HepG2 (cell line): Measurements from ENCODE around the gene CLTA. TPM values are rescaled to one million over a fixed set of nuclear protein-coding genes. Genes with fewer than 3 reads are reported as not detected.

Experiments
- ATAC-seq: fragments of 200-7000 bp; cut with Tn5 transposase; 3 replicates; pipeline ENCODE4 v1.9.1; 2020; ENCODE audit warnings: mild to moderate bottlenecking, moderate library complexity
- BruUV-seq: library from RNA; stranded (reverse); fragments of 400-500 nt; replicated peaks from 2 replicates; lab custom pipeline; 2021; lab: Mats Ljungman, UMichigan
- CTCF ChIA-PET: fragments of 300-600 bp; formaldehyde crosslinking; extraction: SDS; loops from one replicate; lab custom pipeline; 2021; ENCODE audit warnings: low total read pairs, inconsistent platforms, low intra/inter-chr PET ratio; lab: Yijun Ruan, JAX
- POLR2A ChIA-PET: fragments of 350-600 bp; sonication (Branson Sonifier 250); formaldehyde crosslinking; loops from one replicate; lab custom pipeline; 2020; ENCODE audit warnings: antibody characterized with exemption, inconsistent platforms; lab: Yijun Ruan, JAX
- DNase-seq: peaks from one replicate; pipeline ENCODE4 v3.0.0-alpha.2; 2015; ENCODE audit warnings: low spot score
- FAIRE-seq: peaks from 3 replicates; lab custom pipeline; 2011; peaks lifted over from hg19 to GRCh38; lab: Jason Lieb, UNC
- H2AFZ ChIP-seq: one replicate; pipeline ENCODE4 v1.6.1; 2011; ENCODE audit warnings: low read length, inconsistent platforms
- H3K27ac ChIP-seq: fragments of 300-600 bp; 3 replicates; pipeline ENCODE4 v1.8.0; 2011; ENCODE audit warnings: mixed run types, mild to moderate bottlenecking, mixed read lengths, low read length, inconsistent platforms; ENCODE audit not compliant: insufficient read depth; ENCODE audit errors: extremely low read length
- H3K27me3 ChIP-seq, 2 experiments: fragments of 200-600 bp in 1 of 2; 2 replicates in 1 of 2; 3 replicates in 1 of 2; pipeline versions ENCODE4 v1.6.0 to v1.8.0; 2011; ENCODE audit warnings: low read length in 2 of 2, mild to moderate bottlenecking in 2 of 2, moderate library complexity in 2 of 2, inconsistent platforms in 1 of 2; ENCODE audit not compliant: insufficient read depth in 2 of 2, control insufficient read depth in 1 of 2
- H3K36me3 ChIP-seq, 2 experiments: fragments of 200-600 bp in 1 of 2; replicated peaks in 1 of 2; 2 replicates in 1 of 2; 3 replicates in 1 of 2; pipeline versions ENCODE4 v1.5.1 to v1.8.0; 2011; ENCODE audit warnings: low read length in 2 of 2, inconsistent platforms in 1 of 2; ENCODE audit not compliant: insufficient read depth in 2 of 2, control insufficient read depth in 1 of 2
- H3K4me1 ChIP-seq: 2 replicates; pipeline ENCODE4 v1.5.1; 2012; ENCODE audit warnings: low read length, inconsistent platforms; ENCODE audit not compliant: insufficient read depth
- H3K4me2 ChIP-seq: 2 replicates; pipeline ENCODE4 v1.6.0; 2011; ENCODE audit warnings: low read depth, low read length, inconsistent platforms
- H3K4me3 ChIP-seq, 3 experiments: fragments of 200-600 bp in 1 of 3; sonication (generic), shearing (Covaris generic) in 1 of 3; replicated peaks in 1 of 3; 2 replicates each; pipeline ENCODE4 v1.5.1; 2011 to 2016; ENCODE audit warnings: low read length in 3 of 3, inconsistent platforms in 2 of 3, low read depth in 2 of 3, mild to moderate bottlenecking in 2 of 3, control low read depth in 1 of 3, mixed read lengths in 1 of 3; ENCODE audit not compliant: insufficient read depth in 1 of 3
- H3K79me2 ChIP-seq: one replicate; pipeline ENCODE4 v1.6.1; 2011; ENCODE audit warnings: low read length, inconsistent platforms; ENCODE audit not compliant: insufficient read depth
- H3K9ac ChIP-seq: 2 replicates; pipeline ENCODE4 v1.6.0; 2011; ENCODE audit warnings: mild to moderate bottlenecking, low read depth, low read length, inconsistent platforms; ENCODE audit not compliant: insufficient read depth
- H3K9me3 ChIP-seq: 2 replicates; pipeline ENCODE4 v1.5.1; 2012; ENCODE audit warnings: mild to moderate bottlenecking, low read length
- H4K20me1 ChIP-seq: 2 replicates; pipeline ENCODE4 v1.6.0; 2011; ENCODE audit warnings: inconsistent platforms, mild to moderate bottlenecking, low read length, moderate library complexity; ENCODE audit not compliant: insufficient read depth
- ATM ChIP-seq: fragments of 450-650 bp; IDR thresholded peaks from 2 replicates; pipeline ENCODE4 v1.7.1; 2017; ENCODE audit warnings: mild to moderate bottlenecking, borderline replicate concordance
- BCL6 ChIP-seq: IDR thresholded peaks from 2 replicates; pipeline ENCODE4 v1.6.1; 2016; ENCODE audit warnings: missing genetic modification reagents, missing compliant biosample characterization
- CBX1 ChIP-seq: IDR thresholded peaks from one replicate; pipeline ENCODE4 v1.6.1; 2016; ENCODE audit warnings: antibody characterized with exemption, low read depth
- HDAC2 ChIP-seq: sonication (generic); formaldehyde crosslinking; IDR thresholded peaks from 2 replicates; pipeline ENCODE4 v1.4.0; 2020; ENCODE audit warnings: missing genetic modification reagents
- KAT7 ChIP-seq: IDR thresholded peaks from 2 replicates; pipeline ENCODE4 v1.6.1; 2018; ENCODE audit warnings: borderline replicate concordance, missing compliant biosample characterization
- PAWR ChIP-seq: sonication (generic); formaldehyde crosslinking; IDR thresholded peaks from 2 replicates; pipeline ENCODE4 v1.4.0; 2020; ENCODE audit warnings: missing genetic modification reagents, mild to moderate bottlenecking, borderline replicate concordance
- PRPF4 ChIP-seq: fragments of 200-400 bp; formaldehyde crosslinking; IDR thresholded peaks from 2 replicates; pipeline ENCODE4 v1.6.1; 2016; ENCODE audit warnings: low read length, low read depth; ENCODE audit not compliant: poor library complexity, severe bottlenecking
- RERE ChIP-seq: IDR thresholded peaks from 2 replicates; pipeline ENCODE4 v1.6.1; 2016; ENCODE audit warnings: low read depth, missing genetic modification reagents, missing compliant biosample characterization
- TCF12 ChIP-seq, 2 experiments: fragments of 450-650 bp in 1 of 2; sonication (generic) in 1 of 2; formaldehyde crosslinking in 1 of 2; IDR thresholded peaks; 2 replicates each; pipeline versions ENCODE4 v1.6.1 to v1.8.0; 2017 to 2022; ENCODE audit warnings: antibody characterized with exemption in 1 of 2, mild to moderate bottlenecking in 1 of 2, missing genetic modification reagents in 1 of 2, moderate library complexity in 1 of 2
- ZBTB42 ChIP-seq: sonication (generic); formaldehyde crosslinking; IDR thresholded peaks from 2 replicates; pipeline ENCODE4 v1.5.0; 2020; ENCODE audit warnings: mild to moderate bottlenecking, missing genetic modification reagents
- ZBTB43 ChIP-seq: sonication (generic); formaldehyde crosslinking; conservative IDR thresholded peaks from 2 replicates; pipeline ENCODE4 v1.4.0; 2020; ENCODE audit warnings: missing genetic modification reagents
- ZFP90 ChIP-seq: sonication (generic); formaldehyde crosslinking; IDR thresholded peaks from 2 replicates; pipeline ENCODE4 v1.8.0; 2022; ENCODE audit warnings: missing genetic modification reagents, mild to moderate bottlenecking, inconsistent platforms, borderline replicate concordance
- ZNF234 ChIP-seq: sonication (generic); formaldehyde crosslinking; conservative IDR thresholded peaks from 2 replicates; pipeline ENCODE4 v1.5.1; 2020; ENCODE audit warnings: mild to moderate bottlenecking, missing genetic modification reagents
- ZNF275 ChIP-seq: sonication (generic); formaldehyde crosslinking; IDR thresholded peaks from 2 replicates; pipeline ENCODE4 v1.8.0; 2022; ENCODE audit warnings: missing genetic modification reagents, mild to moderate bottlenecking, inconsistent platforms, borderline replicate concordance
- ZNF460 ChIP-seq: sonication (generic); formaldehyde crosslinking; IDR thresholded peaks from 2 replicates; pipeline ENCODE4 v1.5.1; 2020; ENCODE audit warnings: missing genetic modification reagents, mild to moderate bottlenecking, borderline replicate concordance
- ZNF597 ChIP-seq: sonication (generic); formaldehyde crosslinking; IDR thresholded peaks from 2 replicates; pipeline ENCODE4 v1.5.0; 2020; ENCODE audit warnings: missing genetic modification reagents
- WGBS: methylation state at CpG from one replicate; pipeline ENCODE4 v1.1.6; 2017; ENCODE audit warnings: low lambda C conversion rate; 5-methylcytosine and 5-hydroxymethylcytosine counted together
- in situ Hi-C: cut with HindIII; loops from 2 replicates; pipeline ENCODE4 v1.10.0; 2017; ENCODE audit warnings: low pct_unique_long_range_greater_than_20kb; ENCODE audit not compliant: extremely low pct_ligation_motif_present
- intact Hi-C: fragments of 100-400 bp; cut with micrococcal nuclease; formaldehyde crosslinking; loops from one replicate; pipeline ENCODE4 v1.10.0; 2022; ENCODE audit not compliant: unreplicated experiment
- polyA plus RNA-seq, 8 experiments: library from polyadenylated mRNA; depleted of rRNA in 3 of 8; stranded (reverse) in 7 of 8; unstranded in 1 of 8; fragments of >200 nt; fragmentation: Illumina TruSeq in 4 of 8; extraction: Trizol in 4 of 8; gene quantifications; 2 replicates each; pipeline versions ENCODE4 v1.2.1 to v1.2.3, GENCODE V29; 2011 to 2016; ENCODE audit warnings: low read depth in 4 of 8, missing spikeins in 1 of 8, mixed read lengths in 1 of 8; ENCODE audit not compliant: insufficient read depth in 1 of 8
- total RNA-seq, 5 experiments: library from RNA; depleted of rRNA; stranded (reverse); fragments of >200 nt; fragmentation: Illumina TruSeq; extraction: Trizol; gene quantifications; 2 replicates each; pipeline ENCODE4 v1.2.3, GENCODE V29; 2016; ENCODE audit warnings: low read depth in 1 of 5

Gene CLTA
- total and polyA plus RNA-seq, 2 of the 13 experiments (the other 11 are each of a cell fraction or from before 2014, with no cell fraction given), result 143 to 222 TPM

GRCh38 chr9:36210722-36211121, 20.0 kb downstream of the CLTA start:
- DNase-seq (no peak), FAIRE-seq (no peak), ATAC-seq (no peak)
- ChIA-PET POLR2A (interaction anchor here (2.3 kb wide), 1 partner anchor 20 kb away, joined by 7 read pairs; the partner anchor contains the start of gene CLTA), CTCF (no interaction called here)
- peaks cover 37% of the 10 kb centered on the region for H3K4me1 ChIP-seq
- peaks cover 9% of the 10 kb centered on the region; the same call in 1 of the 2 replicates for H4K20me1 ChIP-seq
- H3K4me3 ChIP-seq, result no peak overlapping the region
- no peak overlapping the region for H3K9ac ChIP-seq
- H3K4me2 ChIP-seq, result no peak overlapping the region
- 100% methylated on average over 7 of the region's 8 CpGs for WGBS
- no peaks in the 10 kb centered on the region for H3K9me3 ChIP-seq
- peaks cover 26 to 87% of the 10 kb centered on the region in 2 experiments for H3K36me3 ChIP-seq
- H3K27ac ChIP-seq, result no peak overlapping the region
- H2AFZ ChIP-seq, result no peak overlapping the region
- no peaks in the 10 kb centered on the region for H3K27me3 ChIP-seq
- in situ Hi-C loops, result no loop called here
- intact Hi-C loops, result no loop called here
- H3K79me2 ChIP-seq, result peaks cover 21% of the 10 kb centered on the region
- no TSS peak for BruUV-seq
- TF ChIP-seq ZBTB43 (CRISPR knock-in tag) (no peak), ZBTB42 (no peak), HDAC2 (CRISPR knock-in tag) (no peak), RERE (CRISPR knock-in tag) (no peak), CBX1 (no peak), ZFP90 (CRISPR knock-in tag) (no peak), ATM (no peak), PAWR (CRISPR knock-in tag) (no peak), TCF12 (IDR thresholded peaks at IDR 0.05) (no peak), TCF12 (CRISPR knock-in tag; IDR thresholded peaks at IDR 0.05) (no peak), BCL6 (CRISPR knock-in tag) (no peak), KAT7 (CRISPR knock-in tag) (no peak), ZNF597 (no peak), PRPF4 (no peak), ZNF234 (no peak), ZNF460 (CRISPR knock-in tag) (no peak), ZNF275 (CRISPR knock-in tag) (no peak)
